ENCODE data around the gene WDR35. TPM values are rescaled to one million over a fixed set of nuclear protein-coding genes. Genes with fewer than 3 reads are reported as not detected.
A peak's percentile ranks its signal among the peaks of the same experiment; 100 is the strongest.
"Not testable (repeated sequence)": the region's sequence is repeated elsewhere in the genome, so short reads cannot be mapped to it uniquely, and the experiment has no call there.

WDR35 gene
- total and polyA plus RNA-seq, 5 donors, result 2.2 to 7.2 (median 6.9) TPM

GRCh38 chr2:19933351-19933981 lies 56.4 kb downstream of the WDR35 start:
- Histone ChIP-seq H3K9me3 (ENCODE audit: control insufficient read depth, low read length) (no peaks in the 10 kb centered on the region), H3K4me3 (ENCODE audit: low read length) (no peak overlapping the region), H3K27ac (ENCODE audit: low read length) (no peak overlapping the region), H3K27me3 (ENCODE audit: control insufficient read depth, insufficient read depth) (no peaks in the 10 kb centered on the region), H3K4me1 (ENCODE audit: control insufficient read depth, insufficient read depth, low read length) (no peaks in the 10 kb centered on the region)
- DNase-seq (no peak), ATAC-seq (no peak)
- 46% methylated on average over 5 of the region's 5 CpGs for WGBS
- intact Hi-C loops (cut with DNase I), result no loop called here

- Histone ChIP-seq H3K4me1 (ENCODE audit: control insufficient read depth, insufficient read depth, low read length) (no peaks in the 10 kb centered on the region), H3K9me3 (ENCODE audit: control insufficient read depth, low read length) (no peaks in the 10 kb centered on the region), H3K4me3 (ENCODE audit: low read length) (no peak overlapping the region), H3K27ac (ENCODE audit: low read length) (no peak overlapping the region), H3K27me3 (ENCODE audit: control insufficient read depth, insufficient read depth) (no peaks in the 10 kb centered on the region)
- WGBS, result 81% methylated on average over 2 of the region's 2 CpGs
- no peak for DNase-seq
- intact Hi-C loops (cut with DNase I), result no loop called here
- no peak for ATAC-seq
These were observed 57.0 kb downstream of the WDR35 start for GRCh38 chr2:19932928-19933327.

GRCh38 chr2:19929226-19929625 lies 60.7 kb downstream of the WDR35 start:
- no peak for ATAC-seq
- Histone ChIP-seq H3K4me1 (ENCODE audit: control insufficient read depth, insufficient read depth, low read length) (no peaks in the 10 kb centered on the region), H3K9me3 (ENCODE audit: control insufficient read depth, low read length) (no peaks in the 10 kb centered on the region), H3K27me3 (ENCODE audit: control insufficient read depth, insufficient read depth) (no peaks in the 10 kb centered on the region), H3K27ac (ENCODE audit: low read length) (no peak overlapping the region), H3K4me3 (ENCODE audit: low read length) (no peak overlapping the region)
- DNase-seq, result no peak
- intact Hi-C loops (cut with DNase I), result no loop called here

GRCh38 chr2:19927816-19928215 lies 62.1 kb downstream of the WDR35 start:
- H3K4me1 ChIP-seq (ENCODE audit: control insufficient read depth, insufficient read depth, low read length); H3K27me3 ChIP-seq (ENCODE audit: control insufficient read depth, insufficient read depth); ATAC-seq; H3K27ac ChIP-seq (ENCODE audit: low read length); H3K9me3 ChIP-seq (ENCODE audit: control insufficient read depth, low read length); intact Hi-C loops (cut with DNase I); DNase-seq; H3K4me3 ChIP-seq (ENCODE audit: low read length): not testable (repeated sequence)
- 100% methylated on average over 1 of the region's 1 CpG for WGBS

- intact Hi-C loops (cut with DNase I); ATAC-seq; H3K4me3 ChIP-seq (ENCODE audit: low read length); H3K27ac ChIP-seq (ENCODE audit: low read length); DNase-seq; H3K4me1 ChIP-seq (ENCODE audit: control insufficient read depth, insufficient read depth, low read length); H3K9me3 ChIP-seq (ENCODE audit: control insufficient read depth, low read length); H3K27me3 ChIP-seq (ENCODE audit: control insufficient read depth, insufficient read depth): not testable (repeated sequence)
- 65% methylated on average over 4 of the region's 4 CpGs for WGBS
These were observed 65.4 kb downstream of the WDR35 start for GRCh38 chr2:19924526-19924925.

GRCh38 chr2:19922188-19922587 lies 67.7 kb downstream of the WDR35 start:
- intact Hi-C loops (cut with DNase I); H3K4me1 ChIP-seq (ENCODE audit: control insufficient read depth, insufficient read depth, low read length); H3K27ac ChIP-seq (ENCODE audit: low read length); H3K9me3 ChIP-seq (ENCODE audit: control insufficient read depth, low read length); DNase-seq; H3K4me3 ChIP-seq (ENCODE audit: low read length); ATAC-seq; H3K27me3 ChIP-seq (ENCODE audit: control insufficient read depth, insufficient read depth): not testable (repeated sequence)
- 65% methylated on average over 3 of the region's 3 CpGs for WGBS

- H3K4me3 ChIP-seq (ENCODE audit: low read length), result no peak overlapping the region
- no peaks in the 10 kb centered on the region for H3K27me3 ChIP-seq (ENCODE audit: control insufficient read depth, insufficient read depth)
- no peaks in the 10 kb centered on the region for H3K9me3 ChIP-seq (ENCODE audit: control insufficient read depth, low read length)
- DNase-seq (no peak), ATAC-seq (no peak)
- WGBS, result 86% methylated on average over 6 of the region's 6 CpGs
- H3K27ac ChIP-seq (ENCODE audit: low read length), result no peak overlapping the region
- intact Hi-C loops (cut with DNase I), result no loop called here
- no peaks in the 10 kb centered on the region for H3K4me1 ChIP-seq (ENCODE audit: control insufficient read depth, insufficient read depth, low read length)
These were observed 73.4 kb downstream of the WDR35 start for GRCh38 chr2:19916385-19916950.

- Histone ChIP-seq H3K9me3 (ENCODE audit: control insufficient read depth, low read length) (no peaks in the 10 kb centered on the region), H3K27me3 (ENCODE audit: control insufficient read depth, insufficient read depth) (no peaks in the 10 kb centered on the region), H3K4me1 (ENCODE audit: control insufficient read depth, insufficient read depth, low read length) (no peaks in the 10 kb centered on the region), H3K4me3 (ENCODE audit: low read length) (no peak overlapping the region), H3K27ac (ENCODE audit: low read length) (no peak overlapping the region)
- 79% methylated on average over 1 of the region's 1 CpG for WGBS
- no peak for ATAC-seq
- intact Hi-C loops (cut with DNase I), result no loop called here
- no peak for DNase-seq
These were observed 75.5 kb downstream of the WDR35 start for GRCh38 chr2:19914266-19914975.

GRCh38 chr2:19911808-19912509 lies 77.9 kb downstream of the WDR35 start:
- intact Hi-C loops (cut with DNase I), result no loop called here
- 93% methylated on average over 9 of the region's 9 CpGs for WGBS
- ATAC-seq (no peak), DNase-seq (no peak)
- H3K4me3 ChIP-seq (ENCODE audit: low read length), result no peak overlapping the region
- no peaks in the 10 kb centered on the region for H3K9me3 ChIP-seq (ENCODE audit: control insufficient read depth, low read length)
- H3K4me1 ChIP-seq (ENCODE audit: control insufficient read depth, insufficient read depth, low read length), result no peaks in the 10 kb centered on the region
- H3K27me3 ChIP-seq (ENCODE audit: control insufficient read depth, insufficient read depth), result no peaks in the 10 kb centered on the region
- no peak overlapping the region for H3K27ac ChIP-seq (ENCODE audit: low read length)

- Histone ChIP-seq H3K4me1 (ENCODE audit: control insufficient read depth, insufficient read depth, low read length) (peaks cover 9% of the 10 kb centered on the region), H3K27ac (ENCODE audit: low read length) (peak overlapping the region; percentile 98), H3K4me3 (ENCODE audit: low read length) (peak overlapping the region; percentile 85), H3K27me3 (ENCODE audit: control insufficient read depth, insufficient read depth) (no peaks in the 10 kb centered on the region), H3K9me3 (ENCODE audit: control insufficient read depth, low read length) (no peaks in the 10 kb centered on the region)
- DNase-seq, result no peak
- 1% methylated on average over 21 of the region's 21 CpGs for WGBS
- intact Hi-C loops (cut with DNase I), result no loop called here
- peak in 1 of 2 donors; percentile 11 for ATAC-seq
These were observed 87.6 kb downstream of the WDR35 start for GRCh38 chr2:19902216-19902740.
